T-helper 1 cell treated with Interleukin-12 subunit alpha and Interleukin-12 subunit beta and Interleukin-4 antibody, amounts not matched to agents 30 μg/mL and 1 μg/mL, for 36 hours (primary cell): ENCODE data around the gene NEUROG3.

Experiments
- H3K27ac Mint-ChIP-seq: one replicate; pipeline ENCODE4 v1.8.0; 2021; ENCODE audit warnings: mild to moderate bottlenecking, mixed read lengths
- H3K27me3 Mint-ChIP-seq: one replicate; pipeline ENCODE4 v1.8.0; 2021; ENCODE audit warnings: low read depth, mixed read lengths
- H3K36me3 Mint-ChIP-seq: one replicate; pipeline ENCODE4 v1.8.0; 2021; ENCODE audit warnings: low read depth, mixed read lengths
- H3K4me1 Mint-ChIP-seq: one replicate; pipeline ENCODE4 v1.8.0; 2021; ENCODE audit warnings: low read depth, mixed read lengths
- H3K4me3 Mint-ChIP-seq: one replicate; pipeline ENCODE4 v1.8.0; 2021; ENCODE audit warnings: mild to moderate bottlenecking, moderate library complexity, mixed read lengths
- H3K9me3 Mint-ChIP-seq: one replicate; pipeline ENCODE4 v1.8.0; 2021; ENCODE audit warnings: mixed read lengths

Gene NEUROG3

GRCh38 chr10:69573056-69573806 is at the start of gene NEUROG3:
TSS of gene NEUROG3 (minus strand) at chr10:69573422. CDS start at chr10:69573043, 379 bp downstream.
- Mint-ChIP-seq H3K4me1 (peaks cover 12% of the 10 kb centered on the region), H3K27me3 (peaks cover 94% of the 10 kb centered on the region), H3K36me3 (no peaks in the 10 kb centered on the region), H3K9me3 (no peaks in the 10 kb centered on the region), H3K27ac (peak within 1 kb of the TSS; percentile 42), H3K4me3 (peak within 1 kb of the TSS; percentile 44)

GRCh38 chr10:69620625-69621024 is 47.4 kb upstream of the NEUROG3 start:
- Mint-ChIP-seq H3K4me3 (no peak overlapping the region), H3K4me1 (peaks cover 13% of the 10 kb centered on the region)

DNA sequence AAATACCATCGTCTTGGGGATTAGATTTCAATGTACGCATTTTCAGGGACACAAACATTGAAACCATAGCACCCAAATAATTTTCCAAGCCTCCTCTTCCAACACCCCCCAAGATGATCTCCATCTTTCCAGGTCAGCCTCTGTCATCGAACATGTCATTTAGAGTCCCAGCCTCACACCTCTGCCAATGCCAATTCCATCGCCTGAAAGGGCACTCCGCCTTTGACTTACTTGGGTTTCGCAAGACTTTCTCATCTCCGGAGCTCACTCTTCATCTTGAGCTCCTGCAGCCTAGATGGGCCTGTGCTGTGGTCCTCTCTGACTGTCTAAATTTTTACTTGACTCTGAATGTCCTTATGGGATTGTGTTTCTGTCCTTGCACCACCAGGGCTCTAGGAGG is 46.4 kb upstream of the NEUROG3 start:
- H3K27ac Mint-ChIP-seq, result no peak overlapping the region
- peaks cover 5% of the 10 kb centered on the region for H3K27me3 Mint-ChIP-seq
- H3K36me3 Mint-ChIP-seq, result no peaks in the 10 kb centered on the region
- peaks cover 13% of the 10 kb centered on the region for H3K4me1 Mint-ChIP-seq
- no peak overlapping the region for H3K4me3 Mint-ChIP-seq
- H3K9me3 Mint-ChIP-seq, result peaks cover 14% of the 10 kb centered on the region

More at GRCh38 chr10:69620625-69621024, 47.4 kb upstream of the NEUROG3 start:
- Mint-ChIP-seq H3K9me3 (peaks cover 14% of the 10 kb centered on the region), H3K27ac (no peak overlapping the region), H3K36me3 (no peaks in the 10 kb centered on the region), H3K27me3 (peaks cover 5% of the 10 kb centered on the region)

GRCh38 chr10:69618746-69619145 is 45.5 kb upstream of the NEUROG3 start:
- Mint-ChIP-seq H3K4me3 (no peak overlapping the region), H3K36me3 (no peaks in the 10 kb centered on the region), H3K27me3 (peaks cover 5% of the 10 kb centered on the region), H3K9me3 (peaks cover 5% of the 10 kb centered on the region), H3K27ac (no peak overlapping the region), H3K4me1 (peaks cover 5% of the 10 kb centered on the region)

GRCh38 chr10:69616358-69616757 is 43.1 kb upstream of the NEUROG3 start:
- no peaks in the 10 kb centered on the region for H3K9me3 Mint-ChIP-seq
- no peak overlapping the region for H3K27ac Mint-ChIP-seq
- H3K36me3 Mint-ChIP-seq, result no peaks in the 10 kb centered on the region
- H3K27me3 Mint-ChIP-seq, result peaks cover 11% of the 10 kb centered on the region
- no peaks in the 10 kb centered on the region for H3K4me1 Mint-ChIP-seq
- H3K4me3 Mint-ChIP-seq, result no peak overlapping the region

DNA sequence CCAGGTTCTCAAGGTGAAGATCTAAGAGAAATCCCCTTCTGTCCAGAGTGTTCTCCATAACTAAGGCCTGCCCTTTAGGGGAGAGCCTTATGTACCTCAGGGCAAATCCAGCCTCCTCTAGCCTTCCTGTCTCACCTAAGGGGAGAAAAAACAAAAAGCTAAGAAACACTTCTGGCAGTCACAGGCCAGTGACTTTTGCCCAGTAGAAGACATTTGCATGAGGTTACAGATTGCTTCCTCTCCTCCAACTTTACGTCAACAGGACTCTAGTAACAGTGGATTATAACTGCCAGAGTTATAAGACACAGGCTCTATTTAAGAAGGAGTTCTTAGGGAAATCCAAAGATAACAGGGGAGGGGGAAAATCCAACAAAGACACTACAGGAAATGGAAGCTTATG is 40.9 kb upstream of the NEUROG3 start:
- Mint-ChIP-seq H3K9me3 (no peaks in the 10 kb centered on the region), H3K27ac (no peak overlapping the region), H3K27me3 (peaks cover 20% of the 10 kb centered on the region), H3K36me3 (no peaks in the 10 kb centered on the region), H3K4me1 (no peaks in the 10 kb centered on the region), H3K4me3 (no peak overlapping the region)

GRCh38 chr10:69612760-69613159 is 39.5 kb upstream of the NEUROG3 start:
- Mint-ChIP-seq H3K27me3 (peaks cover 28% of the 10 kb centered on the region), H3K4me1 (no peaks in the 10 kb centered on the region), H3K4me3 (no peak overlapping the region), H3K27ac (no peak overlapping the region), H3K36me3 (no peaks in the 10 kb centered on the region), H3K9me3 (no peaks in the 10 kb centered on the region)

- Mint-ChIP-seq H3K27ac (no peak overlapping the region), H3K4me1 (no peaks in the 10 kb centered on the region), H3K27me3 (peaks cover 41% of the 10 kb centered on the region), H3K36me3 (no peaks in the 10 kb centered on the region), H3K9me3 (no peaks in the 10 kb centered on the region), H3K4me3 (no peak overlapping the region)
These were observed 35.9 kb upstream of the NEUROG3 start for GRCh38 chr10:69609077-69609476.

DNA sequence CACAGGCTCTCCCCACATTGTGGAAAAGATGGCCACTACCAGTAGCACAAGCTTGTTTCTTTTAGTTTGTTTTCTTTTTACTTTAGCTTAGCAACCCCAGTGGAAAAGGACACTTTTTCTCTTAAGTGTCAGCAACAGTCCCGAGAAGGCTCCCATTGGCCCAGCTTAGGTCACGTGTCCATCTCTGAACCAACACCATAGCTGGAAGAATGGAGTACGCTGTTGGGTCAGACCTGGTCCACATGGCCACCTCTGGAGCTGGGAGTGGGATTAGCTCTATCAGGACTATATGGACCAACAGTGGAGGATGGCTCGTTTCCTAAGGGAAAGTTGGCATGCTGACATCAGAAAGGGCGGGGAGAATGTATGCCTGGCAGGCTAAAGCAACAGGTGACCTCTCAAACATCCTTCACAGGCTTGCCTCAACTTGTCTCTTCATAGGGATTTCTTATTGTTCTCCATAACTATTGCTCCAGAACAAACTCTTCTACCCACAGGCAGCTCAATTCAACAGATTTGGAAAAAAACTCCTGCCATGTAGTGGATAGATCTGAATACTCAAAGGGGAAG is 27.6 kb upstream of the NEUROG3 start:
- no peak overlapping the region for H3K27ac Mint-ChIP-seq
- peaks cover 23% of the 10 kb centered on the region for H3K27me3 Mint-ChIP-seq
- no peaks in the 10 kb centered on the region for H3K9me3 Mint-ChIP-seq
- no peaks in the 10 kb centered on the region for H3K36me3 Mint-ChIP-seq
- H3K4me1 Mint-ChIP-seq, result no peaks in the 10 kb centered on the region
- no peak overlapping the region for H3K4me3 Mint-ChIP-seq

GRCh38 chr10:69588358-69588757 is 15.1 kb upstream of the NEUROG3 start:
- Mint-ChIP-seq H3K36me3 (peaks cover 2% of the 10 kb centered on the region), H3K27me3 (no peaks in the 10 kb centered on the region), H3K9me3 (peaks cover 3% of the 10 kb centered on the region), H3K4me3 (no peak overlapping the region), H3K27ac (no peak overlapping the region), H3K4me1 (peaks cover 14% of the 10 kb centered on the region)

DNA sequence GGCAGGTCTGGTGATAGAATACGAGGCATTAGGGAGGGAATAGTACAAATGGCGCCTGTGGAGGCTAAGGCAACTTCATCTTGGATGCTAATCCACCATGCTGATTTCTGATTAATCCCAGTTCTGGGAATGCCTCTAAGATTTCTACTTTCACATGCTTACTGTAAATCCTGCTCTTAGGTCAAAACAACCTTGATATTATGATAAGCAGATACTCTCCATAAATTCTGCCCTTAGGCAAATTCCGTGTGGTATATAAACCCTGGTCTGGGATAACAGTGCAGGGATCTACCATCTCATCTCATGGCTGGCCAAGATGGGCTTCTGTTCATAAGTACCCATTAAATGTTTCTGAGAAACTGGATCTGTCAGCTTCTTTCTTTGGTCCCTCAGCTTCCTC is 11.4 kb upstream of the NEUROG3 start:
- peaks cover 3% of the 10 kb centered on the region for H3K9me3 Mint-ChIP-seq

DNA sequence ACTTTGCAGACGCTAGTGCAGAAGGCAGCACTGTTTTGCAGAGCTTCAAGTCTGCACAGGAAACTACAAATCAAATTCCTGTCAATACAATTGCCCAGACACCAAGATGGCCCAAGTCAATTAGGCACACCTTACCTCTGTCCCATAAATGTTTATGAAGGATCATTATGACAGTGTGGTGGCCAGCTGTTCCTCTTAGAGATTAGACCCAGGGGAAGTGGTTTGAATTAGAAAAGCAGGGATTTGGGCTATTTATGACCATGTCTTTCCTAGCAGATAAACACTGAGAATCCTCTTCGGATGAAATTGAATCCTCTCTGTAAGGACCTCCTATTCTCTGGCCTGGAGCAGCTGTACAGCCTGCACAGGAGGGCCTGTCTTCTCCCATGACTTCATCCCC is 9.9 kb upstream of the NEUROG3 start:
- Mint-ChIP-seq H3K27me3 (peaks cover 35% of the 10 kb centered on the region), H3K4me1 (peaks cover 3% of the 10 kb centered on the region), H3K36me3 (peaks cover 2% of the 10 kb centered on the region), H3K27ac (no peak overlapping the region), H3K9me3 (peaks cover 3% of the 10 kb centered on the region), H3K4me3 (no peak overlapping the region)

More for the DNA sequence above, 11.4 kb upstream of the NEUROG3 start:
- H3K4me1 Mint-ChIP-seq, result peaks cover 14% of the 10 kb centered on the region
- H3K27me3 Mint-ChIP-seq, result peaks cover 20% of the 10 kb centered on the region
- no peak overlapping the region for H3K4me3 Mint-ChIP-seq
- no peak overlapping the region for H3K27ac Mint-ChIP-seq
- H3K36me3 Mint-ChIP-seq, result peaks cover 2% of the 10 kb centered on the region

DNA sequence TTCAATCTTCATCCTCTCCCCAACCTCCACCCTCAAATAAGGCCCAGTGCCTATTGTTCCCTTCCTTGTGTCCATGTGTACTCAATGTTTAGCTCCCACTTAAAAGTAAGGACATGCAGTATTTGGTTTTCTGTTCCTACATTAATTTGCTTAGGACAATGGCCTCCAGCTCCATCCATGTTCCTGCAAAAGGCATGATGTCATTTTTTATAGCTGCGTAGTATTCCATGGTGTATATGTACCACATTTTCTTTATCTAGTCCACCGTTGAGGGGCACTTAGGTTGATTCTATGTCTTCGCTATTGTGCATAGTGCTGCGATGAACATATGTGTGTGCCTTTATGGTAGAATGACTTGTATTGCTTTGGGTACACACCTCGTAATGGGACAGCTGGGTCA is 7.2 kb upstream of the NEUROG3 start:
- no peaks in the 10 kb centered on the region for H3K4me1 Mint-ChIP-seq
- no peaks in the 10 kb centered on the region for H3K9me3 Mint-ChIP-seq
- H3K27ac Mint-ChIP-seq, result no peak overlapping the region
- peaks cover 61% of the 10 kb centered on the region for H3K27me3 Mint-ChIP-seq
- H3K36me3 Mint-ChIP-seq, result no peaks in the 10 kb centered on the region
- H3K4me3 Mint-ChIP-seq, result no peak overlapping the region

- peaks cover 4% of the 10 kb centered on the region for H3K4me1 Mint-ChIP-seq
- H3K27me3 Mint-ChIP-seq, result peaks cover 69% of the 10 kb centered on the region
- H3K27ac Mint-ChIP-seq, result no peak overlapping the region
- no peaks in the 10 kb centered on the region for H3K36me3 Mint-ChIP-seq
- H3K9me3 Mint-ChIP-seq, result no peaks in the 10 kb centered on the region
- H3K4me3 Mint-ChIP-seq, result no peak overlapping the region
These were observed 6.3 kb upstream of the NEUROG3 start for GRCh38 chr10:69579464-69580060.

GRCh38 chr10:69578508-69578991 is 5.3 kb upstream of the NEUROG3 start:
- H3K4me1 Mint-ChIP-seq, result peaks cover 5% of the 10 kb centered on the region
- no peaks in the 10 kb centered on the region for H3K9me3 Mint-ChIP-seq
- no peak overlapping the region for H3K27ac Mint-ChIP-seq
- H3K4me3 Mint-ChIP-seq, result no peak overlapping the region
- peaks cover 80% of the 10 kb centered on the region for H3K27me3 Mint-ChIP-seq
- H3K36me3 Mint-ChIP-seq, result no peaks in the 10 kb centered on the region
